Astrocyte of the spinal cord (primary cell): ENCODE measurements around the gene ELL2.

Source experiments
- DNase-seq: peaks from one replicate; pipeline ENCODE4 v3.0.0; 2011; ENCODE audit warnings: low read depth, low spot score
- H3K4me3 ChIP-seq: 2 replicates; pipeline ENCODE4 v1.5.1; 2011; ENCODE audit warnings: low read depth, mild to moderate bottlenecking, low read length, moderate library complexity
- CTCF ChIP-seq: IDR thresholded peaks from 2 replicates; pipeline ENCODE4 v1.5.1; 2012; ENCODE audit warnings: low read depth, mild to moderate bottlenecking, low read length, inconsistent platforms
- in situ Hi-C: cut with HindIII; loops from 2 replicates; pipeline ENCODE4 v1.10.0; 2017; ENCODE audit warnings: low sequenced_read_pairs

Gene ELL2

GRCh38 chr5:95879661-95880060 is 82.0 kb downstream of the ELL2 start:
- no peak for DNase-seq
- in situ Hi-C loops, result no loop called here
- TF ChIP-seq CTCF, result no peak
- no peak overlapping the region for H3K4me3 ChIP-seq

GRCh38 chr5:95878417-95879323 is 83.0 kb downstream of the ELL2 start:
- no peak for TF ChIP-seq CTCF
- in situ Hi-C loops, result no loop called here
- no peak overlapping the region for H3K4me3 ChIP-seq
- DNase-seq, result no peak

- H3K4me3 ChIP-seq, result no peak overlapping the region
- DNase-seq, result no peak
- TF ChIP-seq CTCF, result no peak
- in situ Hi-C loops, result no loop called here
Observed at GRCh38 chr5:95876782-95877181, 84.9 kb downstream of the ELL2 start.

GRCh38 chr5:95874246-95874645 is 87.4 kb downstream of the ELL2 start:
- no peak overlapping the region for H3K4me3 ChIP-seq
- in situ Hi-C loops, result no loop called here
- TF ChIP-seq CTCF, result no peak
- no peak for DNase-seq

GRCh38 chr5:95873351-95873750 is 88.3 kb downstream of the ELL2 start:
- in situ Hi-C loops, result no loop called here
- TF ChIP-seq CTCF, result no peak
- DNase-seq, result no peak
- no peak overlapping the region for H3K4me3 ChIP-seq

- H3K4me3 ChIP-seq, result no peak overlapping the region
- DNase-seq, result no peak
- no peak for TF ChIP-seq CTCF
- in situ Hi-C loops, result no loop called here
Observed at GRCh38 chr5:95872346-95873268, 89.0 kb downstream of the ELL2 start.
